Hematopoietic multipotent progenitor cell treated with erythropoietin and hydrocortisone succinate and interleukin-3 and kit ligand, for 6 days (in vitro differentiated cells): ENCODE results near the gene TMOD1.

Experiments used
- DNase-seq: peaks from one replicate; pipeline ENCODE4 v3.0.0-alpha.2; 2015

TMOD1 gene

DNA sequence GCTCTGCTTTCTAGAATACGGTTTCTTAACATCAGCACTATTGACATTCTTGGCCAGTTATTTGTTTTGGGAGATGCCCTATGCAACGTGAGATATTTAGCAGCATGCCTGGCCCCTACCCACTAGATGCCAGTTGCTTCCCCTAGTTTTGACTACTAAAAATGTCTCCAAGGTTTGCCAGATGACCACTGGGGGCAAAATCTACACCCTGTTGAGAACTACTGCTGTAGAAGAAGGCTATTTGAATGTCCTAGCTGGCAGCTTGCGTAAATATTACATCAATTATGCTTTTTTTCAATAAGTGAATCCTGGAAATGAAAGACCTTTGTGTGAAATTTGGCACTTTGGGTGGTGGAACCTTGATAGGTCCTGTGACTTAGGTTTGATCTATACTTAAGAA, 137.2 kb downstream of the TMOD1 start:
- DNase-seq, result peak; percentile 57

DNA sequence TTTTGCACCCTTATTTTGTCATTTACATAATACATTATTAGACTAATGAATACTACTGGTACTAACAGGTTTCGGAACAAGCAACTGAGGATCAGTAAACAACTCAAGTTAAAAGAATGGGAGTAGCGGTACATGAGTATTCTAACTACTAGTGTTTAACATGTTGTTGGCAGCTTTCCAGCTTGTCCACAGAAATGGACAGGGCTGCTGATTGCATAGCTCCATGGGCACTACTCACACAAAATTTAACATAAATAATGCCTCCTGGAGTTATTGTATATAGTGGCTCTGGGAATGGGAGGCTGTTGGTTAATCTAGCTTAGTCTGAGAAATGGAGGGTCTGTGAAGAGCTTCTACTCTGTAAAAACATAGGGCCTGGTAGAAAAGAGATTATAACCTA, 138.9 kb downstream of the TMOD1 start:
- DNase-seq, result peak; percentile 26

DNA sequence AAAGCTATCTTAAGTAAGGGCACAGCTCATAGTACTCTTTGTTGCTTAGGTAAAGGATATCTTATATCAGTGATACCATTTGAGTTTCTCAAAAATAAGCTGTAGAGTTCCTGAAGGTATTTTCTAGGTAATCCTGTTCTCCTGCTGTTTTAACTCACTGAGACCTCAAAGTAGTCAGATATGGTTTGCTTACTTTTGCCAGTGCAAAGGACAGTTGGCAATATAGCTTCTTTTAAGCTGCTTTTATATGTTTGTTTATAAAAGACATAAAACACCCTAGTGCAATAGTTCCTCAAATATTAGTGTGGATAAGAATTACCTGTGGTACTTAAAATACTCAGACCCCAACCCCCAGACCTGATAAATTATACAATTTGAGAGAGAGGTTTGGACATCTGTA, 144.3 kb downstream of the TMOD1 start:
- no peak for DNase-seq

DNA sequence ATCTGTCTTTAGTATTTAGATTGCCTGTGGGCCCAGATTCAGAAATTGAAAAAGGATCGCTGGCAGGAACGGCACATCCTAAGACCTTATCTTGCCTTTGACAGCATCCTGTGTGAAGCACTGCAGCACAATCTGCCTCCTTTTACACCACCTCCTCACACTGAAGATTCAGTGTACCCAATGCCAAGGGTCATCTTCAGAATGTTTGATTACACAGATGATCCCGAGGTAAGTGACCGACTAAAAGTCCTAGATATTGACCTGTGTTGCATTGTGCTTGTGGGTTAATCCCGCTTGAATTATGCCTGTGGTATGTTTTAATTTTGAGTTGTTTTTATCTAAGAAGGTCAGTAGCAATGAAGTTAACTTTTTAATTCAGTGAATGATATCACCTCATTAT, 146.5 kb downstream of the TMOD1 start:
- DNase-seq, result no peak
